Inferior parietal cortex (tissue), 1 donor: Measurements from ENCODE around the gene RANBP1.

Experiments used
- DNase-seq: peaks from one replicate; pipeline ENCODE4 v3.0.0-alpha.2; 2016; ENCODE audit errors: extremely low spot score

Gene RANBP1

DNA sequence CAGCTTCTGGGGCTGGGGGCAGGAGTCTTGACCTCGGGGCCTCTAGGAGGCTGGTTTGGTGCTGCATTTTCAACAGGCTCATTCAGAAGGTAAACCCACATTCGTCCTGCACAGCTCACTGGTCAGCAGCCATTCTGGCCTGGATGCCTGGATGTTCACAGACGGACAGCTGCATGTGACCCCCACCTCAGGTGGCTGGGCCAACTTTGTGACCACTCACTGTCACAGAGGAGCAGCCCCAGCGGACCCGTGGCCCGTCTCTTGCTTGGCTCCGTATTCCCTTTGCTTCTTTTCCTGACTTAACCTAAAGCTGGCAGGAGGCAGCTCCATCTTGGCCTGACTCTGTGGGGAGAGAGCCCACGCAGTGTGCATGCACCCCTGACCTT is 27.6 kb upstream of the RANBP1 start:
- DNase-seq: no peak

DNA sequence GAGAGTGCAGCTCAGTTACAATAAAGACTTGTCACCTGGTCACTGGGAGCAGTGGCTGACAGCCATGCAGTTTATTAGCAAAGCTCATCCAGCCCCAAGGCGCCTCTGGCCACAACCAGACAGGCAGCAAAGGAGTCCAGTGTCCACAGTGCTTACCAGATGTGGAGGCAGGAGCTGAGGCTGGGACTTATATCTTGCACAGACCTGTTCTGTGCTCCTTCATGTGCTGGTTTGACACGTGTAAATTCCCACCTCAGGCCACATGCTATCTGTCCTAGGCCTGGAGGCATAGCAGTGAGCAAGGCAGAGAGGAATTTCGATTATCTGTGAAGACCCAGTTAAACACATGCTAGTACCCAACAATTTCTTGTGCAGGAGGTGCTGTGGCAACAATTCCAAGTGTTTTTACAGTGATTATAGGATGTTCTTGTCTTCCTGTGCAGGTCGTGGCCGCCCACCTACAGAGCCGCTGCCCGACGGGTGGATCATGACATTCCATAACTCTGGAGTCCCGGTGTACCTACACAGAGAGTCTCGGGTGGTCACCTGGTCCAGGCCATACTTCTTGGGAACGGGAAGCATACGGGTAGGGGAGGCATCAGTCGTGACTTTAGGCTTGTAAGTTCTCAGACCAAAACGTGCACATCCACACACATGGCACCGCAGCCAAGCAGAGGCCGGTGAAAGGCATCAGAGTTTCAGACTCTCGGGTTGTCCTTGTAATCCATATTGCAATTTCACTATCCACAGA is 26.5 kb upstream of the RANBP1 start:
- DNase-seq: no peak

DNA sequence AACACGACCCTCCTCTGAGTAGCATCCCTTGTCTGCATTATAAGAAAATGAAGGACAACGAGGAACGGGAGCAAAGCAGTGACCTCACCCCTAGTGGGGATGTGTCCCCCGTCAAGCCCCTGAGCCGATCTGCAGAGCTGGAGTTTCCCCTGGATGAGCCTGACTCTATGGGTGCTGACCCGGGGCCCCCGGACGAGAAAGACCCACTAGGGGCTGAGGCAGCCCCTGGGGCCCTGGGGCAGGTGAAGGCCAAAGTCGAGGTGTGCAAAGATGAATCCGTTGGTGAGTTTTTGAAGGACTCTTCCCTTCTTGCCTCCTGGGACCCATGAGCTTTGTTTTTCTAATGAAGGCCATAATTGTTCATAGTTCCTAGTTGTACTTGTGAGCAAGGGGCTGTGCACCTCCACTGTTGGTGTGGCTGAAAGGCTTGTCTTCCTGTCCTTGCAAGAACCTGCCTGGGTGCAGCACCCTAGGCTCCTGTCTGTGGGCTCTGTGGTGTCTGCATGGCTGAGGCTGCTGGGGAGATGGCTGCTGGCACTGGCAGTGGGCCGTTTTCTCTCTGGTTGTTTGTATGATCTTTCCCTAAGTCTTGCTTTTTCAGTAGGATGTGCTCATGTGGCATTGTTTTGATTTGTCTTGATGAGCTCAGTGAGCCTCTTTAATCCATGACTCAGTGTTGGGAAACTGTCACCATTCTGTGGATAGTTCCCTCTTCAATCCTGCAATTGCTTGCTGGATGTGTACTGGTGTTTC is 25.8 kb upstream of the RANBP1 start:
- DNase-seq: no peak

DNA sequence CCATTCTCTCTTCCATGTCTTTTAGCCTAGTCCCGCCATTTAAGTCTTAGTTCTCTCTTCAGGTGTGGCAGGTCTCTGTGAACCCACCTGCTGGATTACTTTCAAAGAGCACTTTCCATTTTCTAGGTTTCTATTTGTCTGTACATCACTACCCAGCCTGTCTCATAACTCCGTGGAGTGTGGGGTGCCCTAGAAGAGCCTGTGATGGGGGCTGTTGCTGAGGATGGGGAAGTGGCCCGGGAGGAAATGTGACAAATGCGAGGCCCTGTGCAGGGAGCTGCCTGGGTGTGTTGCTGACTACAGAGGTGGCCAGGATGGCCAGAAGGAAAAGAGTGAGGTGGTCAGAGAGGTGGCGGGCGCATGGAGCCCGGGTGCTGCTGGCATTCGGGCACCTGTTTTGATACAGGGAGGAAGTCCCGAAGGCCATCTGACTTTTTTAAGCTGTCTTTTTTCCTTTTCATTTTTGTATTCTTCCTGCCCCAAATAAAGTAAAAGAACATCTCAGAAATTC is 25.1 kb upstream of the RANBP1 start:
- no peak for DNase-seq

DNA sequence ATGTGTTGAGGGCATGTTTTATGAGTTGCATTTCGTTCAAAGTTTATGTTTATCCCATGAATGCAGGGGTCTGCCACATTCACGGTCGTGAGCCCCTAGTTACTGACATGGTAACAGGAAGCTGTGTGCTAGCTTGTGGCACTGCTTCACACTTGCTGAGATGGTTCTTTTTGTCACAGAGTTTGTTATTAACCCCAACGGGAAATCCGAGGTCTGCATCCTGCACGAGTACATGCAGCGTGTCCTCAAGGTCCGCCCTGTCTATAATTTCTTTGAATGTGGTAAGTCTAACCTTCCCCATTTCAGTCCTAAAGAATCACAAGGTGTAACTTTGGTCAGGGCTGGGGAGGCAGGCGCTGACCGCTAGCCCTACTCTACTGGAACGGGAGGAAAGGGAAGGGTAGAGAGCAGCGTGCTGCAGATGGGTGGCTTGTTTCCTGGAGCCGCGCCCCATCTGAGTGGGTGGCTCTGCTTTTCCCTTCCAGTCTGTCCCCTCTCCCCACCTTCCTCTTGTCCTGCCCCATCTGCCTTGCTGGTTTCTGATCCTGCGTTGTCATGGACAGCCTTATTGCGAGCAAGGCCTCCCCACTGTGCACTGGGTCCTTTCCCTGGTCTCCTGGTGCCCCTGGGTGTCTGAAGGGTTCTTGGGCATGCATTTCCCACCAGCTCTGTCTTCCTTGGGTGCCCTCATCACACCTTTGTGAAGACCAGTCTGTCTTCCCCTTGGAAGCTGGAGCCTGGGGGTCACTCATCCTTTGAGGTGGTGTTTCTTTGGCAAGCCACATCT is 24.0 kb upstream of the RANBP1 start:
- no peak for DNase-seq

DNA sequence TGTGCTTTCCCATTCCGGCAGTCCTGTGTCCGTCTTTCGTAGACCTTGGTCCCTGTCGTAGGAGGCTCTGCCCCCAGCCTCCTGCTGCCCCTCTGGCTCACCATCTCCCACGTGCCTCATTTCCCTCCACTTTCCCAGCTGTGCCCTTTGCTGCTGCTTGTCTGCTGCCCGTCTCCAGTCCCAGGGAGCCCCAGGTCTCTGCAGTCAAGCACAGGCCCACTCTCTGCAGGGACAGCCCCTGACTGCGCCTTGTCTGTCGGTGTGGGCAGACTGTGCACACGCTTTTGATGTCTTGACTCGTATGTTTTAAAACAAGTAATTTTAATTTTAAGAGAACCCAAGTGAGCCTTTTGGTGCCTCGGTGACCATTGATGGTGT is 23.4 kb upstream of the RANBP1 start:
- DNase-seq: no peak

DNA sequence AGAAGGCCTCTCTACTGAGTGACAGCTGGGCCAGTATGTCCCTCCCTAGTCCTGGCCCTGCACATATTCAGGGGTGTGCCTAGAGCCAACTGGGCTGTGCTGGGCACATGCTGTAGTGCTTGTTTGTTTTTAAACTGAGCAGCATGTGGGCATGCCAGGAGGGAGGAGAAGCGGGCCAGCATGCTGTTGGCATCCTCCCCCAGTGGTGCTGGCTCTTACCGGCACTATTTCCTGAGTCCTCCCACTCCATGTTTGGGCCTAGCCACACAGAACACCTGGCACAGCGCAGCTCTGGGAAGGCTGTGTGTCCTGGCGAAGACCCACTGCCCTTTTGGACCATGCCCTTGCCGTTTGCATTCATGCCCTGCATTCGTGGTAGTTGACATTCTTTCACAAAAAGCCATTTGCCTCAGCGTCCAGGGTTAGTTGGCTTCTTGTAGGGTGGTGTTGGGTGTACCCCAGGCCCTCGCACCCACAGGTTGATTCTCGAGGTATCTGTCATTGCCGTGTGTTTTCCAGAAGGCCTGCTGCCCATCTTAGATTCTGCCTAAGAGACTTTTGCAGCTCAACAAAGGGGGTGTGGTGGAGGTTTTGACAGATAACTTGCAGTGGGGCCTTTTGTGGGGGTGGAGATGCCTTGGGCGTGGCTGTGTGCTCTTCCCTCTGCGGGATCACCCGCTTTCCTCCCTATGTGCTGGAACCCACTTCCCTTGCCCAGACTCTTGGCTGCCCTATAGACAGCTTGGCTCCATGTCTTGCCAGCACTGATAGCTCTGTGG is 22.3 kb upstream of the RANBP1 start:
- no peak for DNase-seq

DNA sequence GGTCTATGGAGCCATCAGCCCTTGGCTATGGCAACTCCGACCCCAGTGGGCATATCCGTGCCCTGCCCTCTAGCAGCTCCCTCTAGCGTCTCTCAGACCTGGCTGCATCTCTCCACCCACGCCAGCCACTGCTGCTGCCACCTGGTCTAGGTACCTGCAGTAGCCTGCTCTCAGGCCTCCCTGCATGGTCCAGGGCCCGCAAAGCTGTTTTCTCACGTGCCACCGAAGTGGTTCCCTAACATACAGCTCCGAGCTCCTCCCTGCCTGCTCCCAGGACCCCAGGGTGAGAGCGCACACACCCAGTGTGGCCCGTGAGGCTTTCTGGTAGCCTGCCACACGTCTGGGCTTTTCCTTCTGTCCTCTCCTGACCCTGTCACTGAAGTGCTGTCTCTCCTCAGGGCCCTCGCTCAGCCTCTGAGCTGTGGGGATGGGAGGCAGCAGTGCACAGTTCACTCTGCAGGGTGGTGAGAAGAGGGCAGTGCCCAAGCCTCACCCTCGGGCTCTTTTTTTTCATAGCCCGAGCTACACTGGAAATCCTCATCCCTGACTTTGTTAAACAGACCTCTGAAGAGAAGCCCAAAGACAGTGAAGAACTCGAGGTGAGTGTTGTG is 21.6 kb upstream of the RANBP1 start:
- DNase-seq: no peak

DNA sequence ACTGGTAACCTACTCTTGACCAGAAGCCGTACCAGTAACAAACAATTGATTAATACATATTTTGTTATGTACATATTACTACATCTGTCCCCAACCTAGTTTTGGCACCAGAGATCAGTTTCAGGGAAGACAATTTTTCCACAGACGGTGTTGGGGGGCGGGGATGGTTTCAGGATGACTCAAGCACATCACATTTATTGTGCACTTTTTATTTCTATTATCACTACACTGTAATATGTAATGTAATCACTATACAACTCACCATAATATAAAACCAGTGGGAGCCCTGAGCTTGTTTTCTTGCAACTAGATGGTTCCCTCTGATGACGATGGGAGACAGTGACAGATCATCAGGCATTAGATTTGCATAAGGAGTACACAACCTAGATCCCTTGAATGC is 20.4 kb upstream of the RANBP1 start:
- no peak for DNase-seq

DNA sequence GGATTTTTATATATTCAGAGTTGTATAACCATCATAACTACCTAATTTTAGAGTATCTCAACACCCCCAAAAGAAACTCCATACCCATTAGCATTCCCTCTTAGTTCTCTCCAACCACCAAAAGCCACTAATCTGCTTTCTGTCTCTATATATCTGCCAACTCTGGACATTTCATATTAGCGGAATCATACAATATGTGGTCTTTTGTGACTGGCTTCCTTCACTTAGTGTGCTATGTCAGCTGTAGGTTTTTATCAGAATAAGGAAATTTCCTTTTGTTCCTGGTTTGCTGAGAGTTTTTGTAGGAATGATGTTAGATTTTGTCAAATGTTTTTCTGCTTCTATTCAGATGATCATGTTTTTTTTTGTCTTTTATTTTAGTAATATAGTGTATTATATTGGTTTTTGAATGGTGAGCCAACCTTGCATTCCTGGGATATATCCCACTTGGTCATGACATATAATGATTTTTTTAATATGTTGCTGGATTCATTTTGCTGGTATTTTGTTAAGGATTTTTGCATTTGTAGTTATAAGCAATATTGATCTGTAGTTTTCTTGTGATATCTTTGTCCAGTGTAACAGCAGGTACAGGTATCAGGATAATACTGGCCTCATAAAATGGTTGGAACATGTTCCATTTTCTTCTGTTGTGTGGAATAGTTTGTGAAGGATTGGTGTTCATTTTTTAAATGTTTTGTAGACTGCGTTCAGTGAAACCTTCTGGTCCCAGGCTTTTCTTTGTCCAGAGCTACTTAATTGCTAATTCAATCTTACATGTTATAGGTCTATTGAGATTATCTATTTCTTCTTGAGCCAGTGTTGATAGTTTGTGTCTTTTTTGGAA is 19.1 kb upstream of the RANBP1 start:
- no peak for DNase-seq

DNA sequence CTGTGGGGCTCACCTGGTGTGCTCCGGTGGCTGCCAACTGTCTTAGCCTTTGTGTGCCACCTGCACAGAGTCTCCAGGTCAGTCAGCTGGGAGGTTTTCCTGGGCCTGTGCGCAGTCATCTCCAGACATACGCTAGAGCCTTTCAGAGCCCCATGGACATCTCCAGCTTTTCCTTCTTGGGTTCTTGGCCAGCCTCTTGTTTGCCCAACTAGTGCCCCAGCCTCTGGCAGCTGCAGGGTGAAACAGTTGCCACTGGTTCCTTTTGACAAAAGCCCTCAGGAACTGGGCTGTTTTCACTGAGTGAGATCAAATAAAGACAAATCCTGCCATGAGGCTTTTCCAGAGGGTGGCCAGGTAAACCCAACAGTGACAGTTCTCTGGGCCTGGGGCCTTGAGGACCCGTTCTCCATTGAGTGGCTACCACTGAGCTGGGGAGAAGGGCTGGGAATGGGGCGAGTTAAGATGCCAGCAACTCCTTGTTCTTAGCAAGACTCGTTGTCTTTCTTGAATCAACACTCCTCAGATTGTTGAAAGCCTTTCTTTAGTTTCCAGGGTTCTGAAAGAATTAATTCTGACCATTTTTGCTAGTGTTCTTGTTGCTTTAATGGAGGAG is 16.7 kb upstream of the RANBP1 start:
- no peak for DNase-seq

DNA sequence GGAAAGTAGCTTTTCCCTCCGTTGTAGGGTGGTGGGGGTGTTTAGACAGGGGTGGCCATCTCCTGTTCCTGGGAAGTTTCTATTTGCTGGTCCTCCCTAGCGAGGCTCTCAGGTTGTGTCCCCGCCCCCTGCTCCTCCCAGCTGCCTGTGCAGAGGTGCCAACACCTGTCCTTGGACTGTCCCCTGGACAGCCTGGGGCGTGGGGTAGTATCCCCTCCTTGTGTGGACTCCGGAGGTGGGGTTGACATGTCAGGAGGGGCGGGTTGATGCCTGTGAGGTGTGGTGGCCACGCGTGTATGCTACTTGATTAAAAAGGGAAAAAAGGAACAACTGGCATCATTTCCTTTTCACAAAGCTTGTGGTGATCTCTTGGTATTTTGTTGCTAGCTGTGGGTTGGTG is 14.3 kb upstream of the RANBP1 start:
- no peak for DNase-seq

DNA sequence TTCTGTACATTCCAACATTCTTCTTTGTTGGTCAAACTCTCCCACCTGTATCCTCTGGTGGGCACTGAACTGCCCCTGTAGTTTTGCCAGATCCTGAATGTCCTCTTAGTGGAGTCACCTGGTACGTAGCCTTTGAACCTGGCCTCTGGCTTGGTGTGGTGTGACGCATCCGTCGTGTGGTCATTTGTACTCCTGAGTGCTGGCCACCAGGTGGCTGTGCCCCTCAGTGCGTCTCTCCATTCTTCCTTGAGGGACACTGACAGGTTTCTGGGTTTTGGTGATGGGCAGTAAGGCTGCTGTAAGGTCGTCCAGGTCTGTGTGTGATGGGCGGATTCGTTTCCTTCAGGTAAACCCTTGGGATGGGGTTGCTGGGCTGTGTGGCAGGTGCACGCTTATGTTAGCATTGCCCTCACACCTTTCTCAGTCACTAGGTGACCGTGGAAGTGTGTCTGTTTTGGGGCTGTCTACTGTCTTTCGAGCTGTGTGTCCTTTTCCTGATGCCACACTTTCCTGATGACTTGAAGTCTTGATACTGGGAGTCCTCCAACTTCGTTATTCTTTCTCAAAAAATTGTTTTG is 13.6 kb upstream of the RANBP1 start:
- DNase-seq: no peak

DNA sequence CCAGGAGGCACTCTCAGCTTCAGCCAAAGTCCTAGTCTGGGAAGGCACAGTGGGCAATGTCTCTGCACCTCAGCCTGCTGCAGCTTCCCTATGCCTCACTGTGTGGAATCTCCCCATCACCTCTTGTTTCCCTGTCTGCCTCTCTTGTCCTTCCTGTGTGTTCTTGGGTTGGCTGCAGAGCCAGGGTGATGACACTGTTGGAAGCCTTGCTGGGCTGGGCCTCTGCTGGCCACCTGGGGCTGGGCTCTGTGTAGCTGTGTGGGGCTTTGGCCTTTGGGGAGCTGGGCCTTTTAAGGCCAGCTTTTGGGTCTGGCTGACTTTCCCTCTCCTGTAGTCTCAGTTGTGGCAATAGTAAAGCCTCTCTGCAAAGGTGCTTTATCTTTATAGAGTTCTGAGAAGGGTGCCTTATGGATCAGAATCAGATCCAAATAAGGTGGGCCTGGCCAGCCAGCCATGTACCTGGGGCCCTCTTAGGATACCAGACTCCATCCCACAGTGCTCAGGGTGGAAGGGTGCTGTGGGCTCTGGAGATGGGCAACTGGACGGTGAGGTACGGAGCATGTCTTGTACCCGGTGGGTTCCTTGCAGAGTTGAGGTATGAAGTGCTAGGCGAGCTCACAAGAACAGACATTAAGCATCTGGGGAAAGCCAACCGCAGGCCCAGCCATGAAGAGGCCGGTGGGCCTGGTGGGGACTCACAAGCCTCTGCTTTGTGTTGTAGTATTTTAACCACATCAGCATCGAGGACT is 10.3 kb upstream of the RANBP1 start:
- DNase-seq: no peak

DNA sequence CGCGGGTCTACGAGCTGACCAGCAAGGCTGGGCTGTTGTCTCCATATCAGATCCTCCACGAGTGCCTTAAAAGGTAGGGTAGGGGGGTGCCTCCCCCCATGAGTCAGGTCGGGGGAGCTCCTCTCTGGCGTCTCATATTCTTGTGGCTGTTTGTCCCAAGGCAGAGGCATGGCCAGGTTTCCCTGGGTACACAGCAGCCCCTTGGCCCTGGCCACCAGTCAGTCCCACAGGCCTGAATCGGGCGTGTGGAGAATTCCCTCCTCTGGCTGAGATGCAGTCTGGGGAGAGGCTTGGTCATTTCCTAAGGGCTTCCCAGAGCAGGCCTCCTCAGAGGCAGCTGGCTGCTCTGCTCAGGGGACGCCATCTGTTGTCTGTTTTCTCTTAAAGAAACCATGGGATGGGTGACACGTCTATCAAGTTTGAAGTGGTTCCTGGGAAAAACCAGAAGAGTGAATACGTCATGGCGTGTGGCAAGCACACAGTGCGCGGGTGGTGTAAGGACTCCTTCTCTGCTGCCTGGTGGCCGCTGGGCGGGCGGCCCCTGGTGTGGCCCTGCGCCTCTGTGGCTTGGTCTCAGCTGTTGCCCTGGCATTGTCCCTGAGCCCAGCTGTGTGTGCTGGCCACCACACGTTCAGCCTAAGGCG is 9.6 kb upstream of the RANBP1 start:
- DNase-seq: no peak

DNA sequence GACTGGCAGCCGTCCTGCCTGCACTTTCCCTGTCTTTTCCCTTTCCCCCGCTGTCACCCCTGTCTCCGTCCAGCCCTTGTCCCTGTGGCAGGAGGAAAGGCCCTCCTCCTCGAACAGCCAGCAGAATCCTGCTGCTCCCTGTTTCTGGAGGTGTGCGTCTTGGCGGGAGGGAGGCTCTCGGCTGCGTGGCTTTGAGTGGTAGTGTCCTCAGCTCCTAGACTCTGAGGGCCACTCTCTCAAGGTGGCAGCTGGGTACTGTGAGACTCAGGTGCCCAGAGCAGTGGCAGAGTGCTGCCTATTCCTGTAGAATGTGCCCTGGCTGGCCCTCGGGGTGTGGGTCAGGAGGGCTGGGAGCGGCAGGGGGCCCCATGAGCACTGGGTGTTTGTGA is 9.1 kb upstream of the RANBP1 start:
- DNase-seq: no peak

DNA sequence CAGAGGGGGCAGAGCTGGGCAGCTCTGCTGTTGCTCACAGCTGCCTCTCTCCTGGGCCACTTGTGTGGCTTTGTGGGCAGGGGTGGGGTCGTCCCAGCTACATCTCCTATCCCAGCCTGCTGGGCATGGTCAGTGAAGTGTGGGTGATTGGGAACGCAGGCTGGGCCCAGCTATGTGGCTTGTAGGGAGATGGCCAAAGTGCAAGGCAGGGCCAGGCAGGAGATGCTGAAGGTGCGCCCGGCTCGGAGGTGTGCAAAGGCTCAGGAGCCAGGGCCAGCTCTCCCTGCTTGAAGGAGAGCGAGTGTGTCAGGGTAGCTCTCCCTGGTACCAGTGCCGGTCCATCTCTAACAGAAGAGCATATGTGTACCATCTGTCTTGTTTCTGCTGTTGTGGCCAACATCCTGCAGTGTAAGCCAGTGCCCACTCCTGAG is 8.4 kb upstream of the RANBP1 start:
- no peak for DNase-seq
